H1 (cell line): Measurements from ENCODE around the gene MPV17. TPM values are rescaled to one million over a fixed set of nuclear protein-coding genes. Genes with fewer than 3 reads are reported as not detected.

Experiments used
- CTCF ChIA-PET: fragments of 300-600 bp; sonication (Branson Sonifier 250); formaldehyde crosslinking; loops from one replicate; lab custom pipeline; 2021; ENCODE audit not compliant: partially characterized antibody; lab: Charles Lee
- POLR2A ChIA-PET: fragments of 300-600 bp; sonication (Branson Sonifier 250); formaldehyde crosslinking; loops from one replicate; lab custom pipeline; 2021; ENCODE audit warnings: inconsistent platforms; ENCODE audit not compliant: partially characterized antibody; lab: Charles Lee
- DNase-seq, 2 experiments: peaks; one replicate each; pipeline versions ENCODE4 v3.0.0 to v3.0.0-alpha.2; 2010 to 2022; ENCODE audit warnings: low spot score in 2 of 2, low read depth in 1 of 2, mixed read lengths in 1 of 2
- FAIRE-seq: peaks from 2 replicates; lab custom pipeline; 2011; peaks lifted over from hg19 to GRCh38; lab: Jason Lieb, UNC
- H2AFZ ChIP-seq: 2 replicates; pipeline ENCODE4 v1.8.1; 2012; ENCODE audit warnings: low read length, inconsistent platforms
- H2AK5ac ChIP-seq: 2 replicates; pipeline ENCODE4 v1.6.1; 2013; ENCODE audit warnings: low read depth, low read length
- H2BK120ac ChIP-seq: replicated peaks from 2 replicates; pipeline ENCODE3; 2013; ENCODE audit warnings: low read depth, low read length, inconsistent platforms
- H2BK12ac ChIP-seq: 2 replicates; pipeline ENCODE4 v1.6.1; 2013; ENCODE audit warnings: low read depth, low read length
- H2BK15ac ChIP-seq: 2 replicates; pipeline ENCODE4 v1.6.1; 2013; ENCODE audit warnings: low read length
- H2BK20ac ChIP-seq: 2 replicates; pipeline ENCODE4 v1.6.1; 2013; ENCODE audit warnings: low read length
- H2BK5ac ChIP-seq: 2 replicates; pipeline ENCODE4 v1.6.1; 2013; ENCODE audit warnings: low read depth, low read length
- H3K14ac ChIP-seq: 2 replicates; pipeline ENCODE4 v1.6.1; 2013; ENCODE audit warnings: inconsistent platforms; ENCODE audit not compliant: insufficient read length
- H3K18ac ChIP-seq: 2 replicates; pipeline ENCODE4 v1.6.1; 2013; ENCODE audit warnings: low read length; ENCODE audit errors: extremely low read depth
- H3K23ac ChIP-seq: 2 replicates; pipeline ENCODE4 v1.6.1; 2013; ENCODE audit warnings: inconsistent platforms; ENCODE audit not compliant: insufficient read length
- H3K23me2 ChIP-seq: 2 replicates; pipeline ENCODE4 v1.6.1; 2013; ENCODE audit warnings: low read depth, low read length
- H3K27ac ChIP-seq: 2 replicates; pipeline ENCODE4 v1.6.1; 2011; ENCODE audit warnings: low read depth, low read length, inconsistent platforms
- H3K27me3 ChIP-seq, 4 experiments: replicated peaks in 1 of 4; 1 replicate in 1 of 4; 2 replicates in 3 of 4; pipeline versions ENCODE4 v1.6.1 to v1.8.1; 2011 to 2013; ENCODE audit warnings: low read length in 3 of 4, mild to moderate bottlenecking in 3 of 4, inconsistent platforms in 2 of 4, mixed read lengths in 2 of 4, moderate library complexity in 1 of 4; ENCODE audit not compliant: control insufficient read depth in 3 of 4, insufficient read depth in 3 of 4; ENCODE audit errors: extremely low read depth in 1 of 4
- H3K36me3 ChIP-seq, 4 experiments: 2 replicates each; pipeline versions ENCODE4 v1.6.1 to v1.8.1; 2011 to 2013; ENCODE audit warnings: mild to moderate bottlenecking in 4 of 4, low read length in 3 of 4, moderate library complexity in 2 of 4, control low read depth in 1 of 4, inconsistent platforms in 1 of 4; ENCODE audit not compliant: insufficient read depth in 4 of 4, control insufficient read depth in 2 of 4
- H3K4ac ChIP-seq: replicated peaks from 2 replicates; pipeline ENCODE3; 2013; ENCODE audit warnings: low read length, low read depth, mixed read lengths, inconsistent platforms; ENCODE audit not compliant: insufficient read length
- H3K4me1 ChIP-seq, 4 experiments: replicated peaks in 1 of 4; 1 replicate in 1 of 4; 2 replicates in 3 of 4; pipeline versions ENCODE4 v1.6.1 to v1.8.1; 2011 to 2013; ENCODE audit warnings: low read length in 3 of 4, inconsistent platforms in 2 of 4, mixed read lengths in 1 of 4; ENCODE audit not compliant: insufficient read depth in 4 of 4, control insufficient read depth in 3 of 4
- H3K4me2 ChIP-seq, 2 experiments: 2 replicates each; pipeline versions ENCODE4 v1.6.1 to v1.8.1; 2011 to 2013; ENCODE audit warnings: low read depth in 2 of 2, low read length in 2 of 2, control low read depth in 1 of 2, inconsistent platforms in 1 of 2, mild to moderate bottlenecking in 1 of 2; ENCODE audit not compliant: insufficient read depth in 1 of 2
- H3K4me3 ChIP-seq, 4 experiments: fragments of 200-600, 300-600 bp in 1 of 4; sonication (generic), shearing (Covaris generic), sonication (Bioruptor Twin) in 1 of 4; 2 replicates each; pipeline versions ENCODE4 v1.5.1 to v1.8.1; 2011 to 2016; ENCODE audit warnings: low read length in 4 of 4, low read depth in 3 of 4, control low read depth in 2 of 4, inconsistent platforms in 2 of 4, mild to moderate bottlenecking in 2 of 4, mixed read lengths in 1 of 4, moderate library complexity in 1 of 4; ENCODE audit not compliant: insufficient read depth in 2 of 4; ENCODE audit errors: extremely low read depth in 1 of 4
- H3K56ac ChIP-seq: replicated peaks from 2 replicates; pipeline ENCODE3; 2013; ENCODE audit warnings: low read depth, mild to moderate bottlenecking, mixed read lengths, low read length, inconsistent platforms; ENCODE audit not compliant: insufficient read length
- H3K79me1 ChIP-seq: 2 replicates; pipeline ENCODE4 v1.6.1; 2013; ENCODE audit warnings: low read depth, low read length, control low read depth
- H3K79me2 ChIP-seq, 2 experiments: 2 replicates each; pipeline versions ENCODE4 v1.6.1 to v1.8.1; 2012 to 2013; ENCODE audit warnings: low read length in 2 of 2, mild to moderate bottlenecking in 2 of 2, inconsistent platforms in 1 of 2; ENCODE audit not compliant: insufficient read depth in 2 of 2, control insufficient read depth in 1 of 2
- H3K9ac ChIP-seq, 4 experiments: replicated peaks in 1 of 4; 1 replicate in 1 of 4; 2 replicates in 3 of 4; pipeline versions ENCODE4 v1.6.1 to v1.8.1; 2011 to 2013; ENCODE audit warnings: low read depth in 3 of 4, low read length in 3 of 4, control low read depth in 2 of 4, mild to moderate bottlenecking in 2 of 4, moderate library complexity in 2 of 4, inconsistent platforms in 1 of 4; ENCODE audit errors: extremely low read depth in 1 of 4
- H3K9me3 ChIP-seq, 2 experiments: 2 replicates each; pipeline versions ENCODE4 v1.6.1 to v1.8.1; 2012 to 2013; ENCODE audit warnings: mild to moderate bottlenecking in 2 of 2, moderate library complexity in 2 of 2, control low read depth in 1 of 2, inconsistent platforms in 1 of 2, low read depth in 1 of 2, low read length in 1 of 2, mixed read lengths in 1 of 2; ENCODE audit not compliant: insufficient read depth in 2 of 2
- H4K20me1 ChIP-seq, 2 experiments: replicated peaks in 1 of 2; 2 replicates each; pipeline versions ENCODE3 to v1.8.1; 2011 to 2013; ENCODE audit warnings: inconsistent platforms in 2 of 2, low read length in 2 of 2, mild to moderate bottlenecking in 1 of 2; ENCODE audit not compliant: insufficient read depth in 2 of 2, control insufficient read depth in 1 of 2
- H4K5ac ChIP-seq: 2 replicates; pipeline ENCODE4 v1.6.1; 2013; ENCODE audit warnings: low read length, low read depth, mixed read lengths, inconsistent platforms; ENCODE audit not compliant: insufficient read length
- H4K8ac ChIP-seq: 2 replicates; pipeline ENCODE4 v1.8.0; 2013; ENCODE audit warnings: mild to moderate bottlenecking, moderate library complexity, low read length, inconsistent platforms; ENCODE audit not compliant: insufficient read depth; ENCODE audit errors: extremely low read depth
- H4K91ac ChIP-seq: replicated peaks from 2 replicates; pipeline ENCODE3; 2013; ENCODE audit warnings: low read length, mixed read lengths, inconsistent platforms; ENCODE audit not compliant: insufficient read length
- CHD1 ChIP-seq: IDR thresholded peaks from 2 replicates; pipeline ENCODE4 v1.6.1; 2012; ENCODE audit warnings: low read depth, low read length, improper control_type of control experiment
- E2F6 ChIP-seq: IDR thresholded peaks from 2 replicates; pipeline ENCODE4 v1.6.1; 2012; ENCODE audit warnings: inconsistent platforms
- NANOG ChIP-seq: IDR thresholded peaks from 2 replicates; pipeline ENCODE4 v1.6.1; 2011; ENCODE audit warnings: low read length, low read depth, mild to moderate bottlenecking, inconsistent platforms; ENCODE audit not compliant: insufficient read depth, poor library complexity, severe bottlenecking
- SIX5 ChIP-seq: IDR thresholded peaks from 2 replicates; pipeline ENCODE4 v1.6.1; 2011; ENCODE audit warnings: mild to moderate bottlenecking, low read depth, low read length
- SP1 ChIP-seq: IDR thresholded peaks from 2 replicates; pipeline ENCODE4 v1.6.1; 2011; ENCODE audit warnings: low read depth, low read length
- TBP ChIP-seq: IDR thresholded peaks from 2 replicates; pipeline ENCODE4 v1.6.1; 2011; ENCODE audit warnings: low read depth, low read length, improper control_type of control experiment
- WGBS, 2 experiments: shearing (Covaris generic) in 1 of 2; methylation state at CpG; one replicate each; pipeline versions ENCODE4 v1.1.6 to v1.1.7; 2013 to 2015; ENCODE audit warnings: low lambda C conversion rate in 2 of 2, mixed read lengths in 2 of 2, inconsistent platforms in 1 of 2, low coverage in 1 of 2, missing lambda C conversion rate in 1 of 2; ENCODE audit not compliant: insufficient replicate concordance in 2 of 2, insufficient coverage in 1 of 2, insufficient read length in 1 of 2; ENCODE audit errors: extremely low coverage in 1 of 2, missing lambda C conversion rate in 1 of 2; 5-methylcytosine and 5-hydroxymethylcytosine counted together
- polyA plus RNA-seq, 7 experiments: library from polyadenylated mRNA; depleted of rRNA in 3 of 7; stranded (reverse) in 5 of 7; unstranded in 2 of 7; fragments of >200 nt in 5 of 7; fragments of 200-250 nt in 2 of 7; gene quantifications; 1 replicate in 5 of 7; 2 replicates in 1 of 7; 4 replicates in 1 of 7; pipeline versions ENCODE4 v1.2.1 to v1.2.3, GENCODE V29; 2011 to 2013; ENCODE audit warnings: missing spikeins in 2 of 7, mixed read lengths in 2 of 7
- total RNA-seq: library from RNA; stranded (reverse); fragmentation: NEBNext Ultra II Directional; extraction: Animal tissue kit (Norgen Biotek cat#: 25700); gene quantifications from 2 replicates; pipeline ENCODE4 v1.2.1, GENCODE V29; 2021
- TF ChIP-seq, protein P1 (sequence below): IDR thresholded peaks from 2 replicates; pipeline ENCODE4 v1.6.1; 2011; ENCODE audit warnings: low read length, improper control_type of control experiment

Gene MPV17
- total and polyA plus RNA-seq, 2 of the 8 experiments (the other 6 are each of a cell fraction or from before 2014, with no cell fraction given): 45.2 to 181 TPM

DNA sequence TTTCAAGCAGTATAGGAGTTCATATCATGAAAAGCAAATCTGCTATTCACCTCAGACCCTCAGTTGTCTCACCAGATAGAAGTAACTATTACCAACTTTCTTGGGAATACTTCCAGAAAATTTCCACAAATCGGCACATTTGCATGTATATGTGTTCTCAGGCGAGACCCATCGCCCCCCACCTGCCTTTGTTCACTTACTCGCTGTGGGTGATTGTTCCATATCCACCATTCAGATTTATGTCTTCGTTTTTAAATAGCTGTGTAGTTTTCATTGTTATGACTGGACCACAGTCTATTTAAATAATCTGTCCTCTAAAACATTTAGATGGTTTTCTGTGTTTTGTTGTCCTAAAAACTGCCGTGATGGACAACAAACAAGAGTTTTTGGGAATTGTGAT lies 37.4 kb downstream of the MPV17 start:
- no peaks in the 10 kb centered on the region for H3K79me2 ChIP-seq
- no peak overlapping the region for H3K18ac ChIP-seq
- H3K79me1 ChIP-seq: no peaks in the 10 kb centered on the region
- H4K91ac ChIP-seq: no peak overlapping the region
- no peak overlapping the region for H3K9ac ChIP-seq
- H4K8ac ChIP-seq: no peak overlapping the region
- H2BK5ac ChIP-seq: no peak overlapping the region
- H2BK120ac ChIP-seq: no peak overlapping the region
- H2BK12ac ChIP-seq: no peak overlapping the region
- CTCF ChIA-PET: interaction anchor here (0.6 to 20.2 kb wide), 6 partner anchors 10 to 204 kb away, joined by 3 to 413 read pairs (median 92); partner anchors contain the start of gene SLC30A3
- no peak overlapping the region for H2AK5ac ChIP-seq
- peaks cover 0 to 4% (median 0%) of the 10 kb centered on the region in 4 experiments; a peak in 1 of 7 replicates for H3K27me3 ChIP-seq
- 74% methylated on average over 6 of the region's 6 CpGs; no CpG with 5 or more reads in 1 of the 2 experiments for WGBS, 2 experiments
- no peak overlapping the region for H4K5ac ChIP-seq
- H3K56ac ChIP-seq: no peak overlapping the region
- no peak overlapping the region for H3K14ac ChIP-seq
- H2AFZ ChIP-seq: no peak overlapping the region
- no peaks in the 10 kb centered on the region for H3K9me3 ChIP-seq
- POLR2A ChIA-PET: interaction anchor here (1.1 to 11.9 kb wide), 3 partner anchors 12 to 38 kb away, joined by 3 to 149 read pairs (median 4); no protein-coding TSS in a partner anchor
- no peak overlapping the region for H3K4me2 ChIP-seq
- H2BK15ac ChIP-seq: no peak overlapping the region
- H3K27ac ChIP-seq: no peak overlapping the region
- DNase-seq (no peak), FAIRE-seq (no peak)
- no peaks in the 10 kb centered on the region for H4K20me1 ChIP-seq
- no peak overlapping the region for H3K4ac ChIP-seq
- H3K23ac ChIP-seq: no peak overlapping the region
- H3K4me3 ChIP-seq: no peak overlapping the region
- H3K36me3 ChIP-seq: no peaks in the 10 kb centered on the region
- no peak overlapping the region for H2BK20ac ChIP-seq
- peaks cover 4 to 18% (median 13%) of the 10 kb centered on the region in 4 experiments for H3K4me1 ChIP-seq
- H3K23me2 ChIP-seq: peaks cover 3% of the 10 kb centered on the region
- no peak for TF ChIP-seq NANOG
- TF ChIP-seq, protein P1, sequence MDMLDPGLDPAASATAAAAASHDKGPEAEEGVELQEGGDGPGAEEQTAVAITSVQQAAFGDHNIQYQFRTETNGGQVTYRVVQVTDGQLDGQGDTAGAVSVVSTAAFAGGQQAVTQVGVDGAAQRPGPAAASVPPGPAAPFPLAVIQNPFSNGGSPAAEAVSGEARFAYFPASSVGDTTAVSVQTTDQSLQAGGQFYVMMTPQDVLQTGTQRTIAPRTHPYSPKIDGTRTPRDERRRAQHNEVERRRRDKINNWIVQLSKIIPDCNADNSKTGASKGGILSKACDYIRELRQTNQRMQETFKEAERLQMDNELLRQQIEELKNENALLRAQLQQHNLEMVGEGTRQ: no peak
- no peak for TF ChIP-seq SP1
- no peak for TF ChIP-seq SIX5
- no peak for TF ChIP-seq TBP
- no peak for TF ChIP-seq CHD1
- TF ChIP-seq E2F6: no peak
